ENCODE data around the gene RHOC.

DNA sequence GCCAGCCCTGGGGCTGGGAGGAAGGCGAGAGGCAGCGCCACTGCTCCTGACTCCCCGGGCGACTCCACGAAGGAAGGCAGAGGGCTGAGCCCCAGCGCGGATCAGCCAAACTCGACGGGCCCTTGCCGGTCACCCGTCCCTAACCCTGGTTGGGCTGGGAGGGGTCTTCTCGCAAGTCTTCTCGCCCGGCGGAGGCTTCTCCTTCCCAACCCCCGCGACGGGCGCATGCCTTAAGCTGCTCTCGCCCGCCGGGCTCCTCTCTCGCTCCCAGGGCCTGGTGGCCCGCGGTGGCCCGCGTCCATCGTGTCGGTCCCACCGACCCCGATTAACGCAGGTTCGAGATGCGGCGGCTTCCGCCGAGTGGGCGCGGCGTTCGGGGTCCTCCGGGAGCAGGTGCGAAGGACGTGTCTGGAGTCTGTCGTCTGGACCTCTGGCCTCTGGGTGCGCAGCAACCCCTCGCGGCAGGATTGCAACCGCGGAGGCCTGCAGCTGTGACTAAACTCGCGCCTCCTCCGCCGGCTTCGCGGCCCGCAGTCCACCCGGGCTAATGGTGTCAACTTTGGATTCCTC lies 37.2 kb upstream of the RHOC start:
- TF ChIP-seq, protein P1, sequence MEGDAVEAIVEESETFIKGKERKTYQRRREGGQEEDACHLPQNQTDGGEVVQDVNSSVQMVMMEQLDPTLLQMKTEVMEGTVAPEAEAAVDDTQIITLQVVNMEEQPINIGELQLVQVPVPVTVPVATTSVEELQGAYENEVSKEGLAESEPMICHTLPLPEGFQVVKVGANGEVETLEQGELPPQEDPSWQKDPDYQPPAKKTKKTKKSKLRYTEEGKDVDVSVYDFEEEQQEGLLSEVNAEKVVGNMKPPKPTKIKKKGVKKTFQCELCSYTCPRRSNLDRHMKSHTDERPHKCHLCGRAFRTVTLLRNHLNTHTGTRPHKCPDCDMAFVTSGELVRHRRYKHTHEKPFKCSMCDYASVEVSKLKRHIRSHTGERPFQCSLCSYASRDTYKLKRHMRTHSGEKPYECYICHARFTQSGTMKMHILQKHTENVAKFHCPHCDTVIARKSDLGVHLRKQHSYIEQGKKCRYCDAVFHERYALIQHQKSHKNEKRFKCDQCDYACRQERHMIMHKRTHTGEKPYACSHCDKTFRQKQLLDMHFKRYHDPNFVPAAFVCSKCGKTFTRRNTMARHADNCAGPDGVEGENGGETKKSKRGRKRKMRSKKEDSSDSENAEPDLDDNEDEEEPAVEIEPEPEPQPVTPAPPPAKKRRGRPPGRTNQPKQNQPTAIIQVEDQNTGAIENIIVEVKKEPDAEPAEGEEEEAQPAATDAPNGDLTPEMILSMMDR (IDR thresholded peaks at IDR 0.05), result no peak
- TF ChIP-seq EZH2 (IDR thresholded peaks at IDR 0.05; ENCODE audit: borderline replicate concordance, insufficient read depth, low read depth, low read length, poor library complexity, severe bottlenecking), result no peak

Data from B cell (primary cell).